Dedifferentiated amniotic fluid mesenchymal stem cell (primary cell): ENCODE measurements around the gene CALML4.
"Not testable (repeated sequence)": the region's sequence is repeated elsewhere in the genome, so short reads cannot be mapped to it uniquely, and the experiment has no call there.

ENCODE experiments used
- DNase-seq: peaks from one replicate; pipeline ENCODE4 v3.0.0-alpha.2; 2016; ENCODE audit errors: extremely low spot score

The CALML4 gene

GRCh38 chr15:68208136-68208535 lies 3.0 kb upstream of the CALML4 start:
- DNase-seq: no peak

- no peak for DNase-seq
These were observed 2.2 kb upstream of the CALML4 start for GRCh38 chr15:68207176-68207935.

GRCh38 chr15:68206711-68207151 lies 1.6 kb upstream of the CALML4 start:
- no peak for DNase-seq

- DNase-seq: no peak
These were observed 915 bp upstream of the CALML4 start for GRCh38 chr15:68205954-68206539.

GRCh38 chr15:68205558-68205944 lies 419 bp upstream of the CALML4 start:
- DNase-seq: no peak

GRCh38 chr15:68204361-68204760 lies 771 bp downstream of the CALML4 start:
- no peak for DNase-seq

- DNase-seq: no peak
These were observed 1.2 kb downstream of the CALML4 start for GRCh38 chr15:68203956-68204355.

GRCh38 chr15:68203486-68203885 lies 1.6 kb downstream of the CALML4 start:
- no peak for DNase-seq

GRCh38 chr15:68202994-68203393 lies 2.1 kb downstream of the CALML4 start:
- DNase-seq: not testable (repeated sequence)

- DNase-seq: no peak
These were observed 3.3 kb downstream of the CALML4 start for GRCh38 chr15:68201879-68202261.

GRCh38 chr15:68201153-68201878 lies 3.8 kb downstream of the CALML4 start:
- no peak for DNase-seq

GRCh38 chr15:68200016-68200861 lies 4.9 kb downstream of the CALML4 start:
- no peak for DNase-seq

- DNase-seq: no peak
These were observed 5.8 kb downstream of the CALML4 start for GRCh38 chr15:68199340-68199739.

- no peak for DNase-seq
These were observed 7.3 kb downstream of the CALML4 start for GRCh38 chr15:68197661-68198437.

- DNase-seq: no peak
These were observed 8.0 kb downstream of the CALML4 start for GRCh38 chr15:68197170-68197492.

GRCh38 chr15:68196445-68197169 lies 8.5 kb downstream of the CALML4 start:
- DNase-seq: no peak

GRCh38 chr15:68195336-68196112 lies 9.6 kb downstream of the CALML4 start:
- DNase-seq: no peak

GRCh38 chr15:68192804-68193486 lies 12.2 kb downstream of the CALML4 start:
- no peak for DNase-seq

GRCh38 chr15:68192117-68192516 lies 13.0 kb downstream of the CALML4 start:
- no peak for DNase-seq
